ENCODE data around the gene FNDC3B.
A peak's percentile ranks its signal among the peaks of the same experiment; 100 is the strongest.

FNDC3B gene

GRCh38 chr3:172153335-172153861 is 114.0 kb downstream of the FNDC3B start:
- DNase-seq = peak; percentile 81
- in situ Hi-C loops (cut with MboI; ENCODE audit: low pct_unique_long_range_greater_than_20kb, low sequenced_read_pairs) = no loop called here

- in situ Hi-C loops (cut with MboI; ENCODE audit: low pct_unique_long_range_greater_than_20kb, low sequenced_read_pairs) = no loop called here
- DNase-seq = no peak
Measured at GRCh38 chr3:172154768-172155664, 115.6 kb downstream of the FNDC3B start.

- DNase-seq = no peak
- in situ Hi-C loops (cut with MboI; ENCODE audit: low pct_unique_long_range_greater_than_20kb, low sequenced_read_pairs) = no loop called here
Measured at GRCh38 chr3:172155897-172156585, 116.7 kb downstream of the FNDC3B start.

- DNase-seq = no peak
- in situ Hi-C loops (cut with MboI; ENCODE audit: low pct_unique_long_range_greater_than_20kb, low sequenced_read_pairs) = no loop called here
Measured at GRCh38 chr3:172156586-172156955, 117.2 kb downstream of the FNDC3B start.

- DNase-seq = no peak
- in situ Hi-C loops (cut with MboI; ENCODE audit: low pct_unique_long_range_greater_than_20kb, low sequenced_read_pairs) = no loop called here
Measured at GRCh38 chr3:172157564-172158258, 118.3 kb downstream of the FNDC3B start.

GRCh38 chr3:172158741-172159140 is 119.4 kb downstream of the FNDC3B start:
- in situ Hi-C loops (cut with MboI; ENCODE audit: low pct_unique_long_range_greater_than_20kb, low sequenced_read_pairs) = no loop called here
- DNase-seq = no peak

- in situ Hi-C loops (cut with MboI; ENCODE audit: low pct_unique_long_range_greater_than_20kb, low sequenced_read_pairs) = no loop called here
- no peak for DNase-seq
Measured at GRCh38 chr3:172159376-172159775, 120.0 kb downstream of the FNDC3B start.

- in situ Hi-C loops (cut with MboI; ENCODE audit: low pct_unique_long_range_greater_than_20kb, low sequenced_read_pairs) = no loop called here
- peak; percentile 76 for DNase-seq
Measured at GRCh38 chr3:172159962-172160538, 120.7 kb downstream of the FNDC3B start.

- DNase-seq = no peak
- in situ Hi-C loops (cut with MboI; ENCODE audit: low pct_unique_long_range_greater_than_20kb, low sequenced_read_pairs) = no loop called here
Measured at GRCh38 chr3:172161133-172161789, 121.9 kb downstream of the FNDC3B start.

GRCh38 chr3:172161959-172162358 is 122.6 kb downstream of the FNDC3B start:
- in situ Hi-C loops (cut with MboI; ENCODE audit: low pct_unique_long_range_greater_than_20kb, low sequenced_read_pairs) = no loop called here
- DNase-seq = no peak

- in situ Hi-C loops (cut with MboI; ENCODE audit: low pct_unique_long_range_greater_than_20kb, low sequenced_read_pairs) = no loop called here
- no peak for DNase-seq
Measured at GRCh38 chr3:172163320-172163719, 123.9 kb downstream of the FNDC3B start.

GRCh38 chr3:172164620-172165362 is 125.4 kb downstream of the FNDC3B start:
- in situ Hi-C loops (cut with MboI; ENCODE audit: low pct_unique_long_range_greater_than_20kb, low sequenced_read_pairs) = no loop called here

GRCh38 chr3:172166261-172166660 is 126.9 kb downstream of the FNDC3B start:
- DNase-seq = no peak
- in situ Hi-C loops (cut with MboI; ENCODE audit: low pct_unique_long_range_greater_than_20kb, low sequenced_read_pairs) = no loop called here

More at GRCh38 chr3:172164620-172165362, 125.4 kb downstream of the FNDC3B start:
- no peak for DNase-seq

GRCh38 chr3:172166890-172167289 is 127.5 kb downstream of the FNDC3B start:
- DNase-seq = no peak
- in situ Hi-C loops (cut with MboI; ENCODE audit: low pct_unique_long_range_greater_than_20kb, low sequenced_read_pairs) = no loop called here

GRCh38 chr3:172167892-172168648 is 128.7 kb downstream of the FNDC3B start:
- no peak for DNase-seq
- in situ Hi-C loops (cut with MboI; ENCODE audit: low pct_unique_long_range_greater_than_20kb, low sequenced_read_pairs) = no loop called here

GRCh38 chr3:172170073-172170709 is 130.8 kb downstream of the FNDC3B start:
- in situ Hi-C loops (cut with MboI; ENCODE audit: low pct_unique_long_range_greater_than_20kb, low sequenced_read_pairs) = no loop called here
- DNase-seq = no peak

- DNase-seq = no peak
- in situ Hi-C loops (cut with MboI; ENCODE audit: low pct_unique_long_range_greater_than_20kb, low sequenced_read_pairs) = no loop called here
Measured at GRCh38 chr3:172170841-172171240, 131.5 kb downstream of the FNDC3B start.

All from KBM-7 (cell line).